Astrocyte of the cerebellum (primary cell): ENCODE data around the gene PPM1H.

ENCODE experiments used
- DNase-seq: peaks from one replicate; pipeline ENCODE4 v3.0.0-alpha.2; 2011; ENCODE audit warnings: low read depth
- H3K4me3 ChIP-seq: 2 replicates; pipeline ENCODE4 v1.5.1; 2011; ENCODE audit warnings: mild to moderate bottlenecking, low read depth, low read length, moderate library complexity
- CTCF ChIP-seq: IDR thresholded peaks from 2 replicates; pipeline ENCODE4 v1.5.1; 2012; ENCODE audit warnings: low read length, low read depth, moderate library complexity, mild to moderate bottlenecking; ENCODE audit errors: missing control alignments
- in situ Hi-C: cut with HindIII; loops from 2 replicates; pipeline ENCODE4 v1.10.0; 2017; ENCODE audit warnings: low sequenced_read_pairs

PPM1H gene

GRCh38 chr12:62720661-62721330 lies 214.2 kb downstream of the PPM1H start:
- in situ Hi-C loops: no loop called here
- DNase-seq: no peak
- H3K4me3 ChIP-seq: no peak overlapping the region
- TF ChIP-seq CTCF: no peak

GRCh38 chr12:62720025-62720424 lies 214.9 kb downstream of the PPM1H start:
- DNase-seq: no peak
- no peak overlapping the region for H3K4me3 ChIP-seq
- TF ChIP-seq CTCF: no peak
- in situ Hi-C loops: no loop called here

GRCh38 chr12:62718762-62719426 lies 216.1 kb downstream of the PPM1H start:
- DNase-seq: no peak
- no peak overlapping the region for H3K4me3 ChIP-seq
- no peak for TF ChIP-seq CTCF
- in situ Hi-C loops: loop anchor here (5.0 kb wide), 1 partner anchor 63 kb away; no protein-coding TSS in a partner anchor

GRCh38 chr12:62717643-62718042 lies 217.3 kb downstream of the PPM1H start:
- TF ChIP-seq CTCF: no peak
- H3K4me3 ChIP-seq: no peak overlapping the region
- DNase-seq: no peak
- in situ Hi-C loops: loop anchor here (5.0 kb wide), 1 partner anchor 65 kb away; no protein-coding TSS in a partner anchor

GRCh38 chr12:62716866-62717525 lies 218.0 kb downstream of the PPM1H start:
- in situ Hi-C loops: loop anchor here (5.0 kb wide), 1 partner anchor 65 kb away; no protein-coding TSS in a partner anchor
- DNase-seq: no peak
- H3K4me3 ChIP-seq: no peak overlapping the region
- no peak for TF ChIP-seq CTCF

GRCh38 chr12:62716037-62716436 lies 218.9 kb downstream of the PPM1H start:
- in situ Hi-C loops: loop anchor here (5.0 kb wide), 1 partner anchor 66 kb away; no protein-coding TSS in a partner anchor
- DNase-seq: no peak
- no peak for TF ChIP-seq CTCF
- no peak overlapping the region for H3K4me3 ChIP-seq
